Tibial nerve (tissue), 4 donors: Measurements from ENCODE around the gene TBL3. TPM values are rescaled to one million over a fixed set of nuclear protein-coding genes. Genes with fewer than 3 reads are reported as not detected.

Experiments used
- DNase-seq, 2 donors: peaks; one replicate each; pipeline ENCODE4 v3.0.0-alpha.2; 2019; ENCODE audit warnings: low spot score in 2 of 2
- H3K27ac ChIP-seq, 4 donors: fragments of 200-600 bp; sonication (generic) in 3 of 4; one replicate each; pipeline ENCODE4 v1.5.1; 2017 to 2019; ENCODE audit warnings: mild to moderate bottlenecking in 1 of 4
- H3K27me3 ChIP-seq, 2 donors: fragments of 200-600 bp; sonication (generic) in 1 of 2; one replicate each; pipeline versions ENCODE4 v1.5.1 to v1.6.0; 2017 to 2019
- H3K36me3 ChIP-seq, 3 donors: fragments of 200-600 bp; sonication (generic); one replicate each; pipeline ENCODE4 v1.5.1; 2018 to 2019
- H3K4me1 ChIP-seq, 4 donors: fragments of 200-600 bp; sonication (generic) in 3 of 4; one replicate each; pipeline ENCODE4 v1.5.1; 2017 to 2019
- H3K4me3 ChIP-seq, 4 donors: fragments of 200-600 bp; sonication (generic) in 3 of 4; one replicate each; pipeline ENCODE4 v1.5.1; 2017 to 2019; ENCODE audit warnings: mild to moderate bottlenecking in 1 of 4, moderate library complexity in 1 of 4
- H3K9me3 ChIP-seq, 4 donors: fragments of 200-600 bp; sonication (generic) in 3 of 4; one replicate each; pipeline ENCODE4 v1.5.1; 2017 to 2019
- CTCF ChIP-seq, 5 experiments: fragments of 200-600 bp in 3 of 5; fragments of 450-650 bp in 2 of 5; sonication (generic) in 3 of 5; IDR thresholded peaks; one replicate each; pipeline ENCODE4 v1.5.1; 2016 to 2019; ENCODE audit warnings: antibody characterized with exemption in 5 of 5, mild to moderate bottlenecking in 3 of 5, moderate library complexity in 2 of 5
- EP300 ChIP-seq, 2 donors: sonication (generic); formaldehyde crosslinking; IDR thresholded peaks; one replicate each; pipeline ENCODE4 v1.6.1; 2017; ENCODE audit warnings: antibody characterized with exemption in 2 of 2, mild to moderate bottlenecking in 1 of 2
- POLR2A ChIP-seq, 2 donors: fragments of 450-650 bp; IDR thresholded peaks; one replicate each; pipeline ENCODE4 v1.6.1; 2017; ENCODE audit warnings: antibody characterized with exemption in 2 of 2, mild to moderate bottlenecking in 2 of 2, moderate library complexity in 2 of 2
- WGBS, 2 donors: methylation state at CpG; one replicate each; pipeline ENCODE4 v1.1.5; 2018; 5-methylcytosine and 5-hydroxymethylcytosine counted together
- total RNA-seq, 4 donors: library from RNA; depleted of rRNA; stranded (reverse); fragments of >200 nt; gene quantifications; one replicate each; pipeline ENCODE4 v1.1.0, GENCODE V29; 2016

The TBL3 gene
- total RNA-seq, 4 donors from 2014 or later = 37.6 to 70.8 (median 46.2) TPM

GRCh38 chr16:1941162-1942046 lies 30.4 kb upstream of the TBL3 start:
- DNase-seq = no peak
- TF ChIP-seq POLR2A (IDR thresholded peaks at IDR 0.05) (no peak), EP300 (IDR thresholded peaks at IDR 0.05) (no peak), CTCF (IDR thresholded peaks at IDR 0.05) (no peak)
- 84 to 85% methylated on average over 30 of the region's 30 CpGs for WGBS, 2 donors
- peaks cover 0 to 20% (median 10%) of the 10 kb centered on the region in 4 donors for H3K4me1 ChIP-seq
- peaks cover 0 to 47% (median 9%) of the 10 kb centered on the region in 3 donors for H3K36me3 ChIP-seq
- peak overlapping the region in 1 of 4 donors; percentile 62 for H3K4me3 ChIP-seq
- no peaks in the 10 kb centered on the region for H3K9me3 ChIP-seq
- H3K27me3 ChIP-seq = no peaks in the 10 kb centered on the region
- H3K27ac ChIP-seq = peak overlapping the region in 3 of 4 donors; percentile 79 to 91 (median 84)

GRCh38 chr16:1942047-1942809 lies 29.6 kb upstream of the TBL3 start:
- Histone ChIP-seq H3K27ac (peak overlapping the region in 3 of 4 donors; percentile 79 to 91 (median 84)), H3K9me3 (no peaks in the 10 kb centered on the region), H3K27me3 (no peaks in the 10 kb centered on the region), H3K4me3 (peak overlapping the region; percentile 62 to 92 (median 74)), H3K4me1 (peaks cover 0 to 20% (median 10%) of the 10 kb centered on the region in 4 donors), H3K36me3 (peaks cover 0 to 42% (median 9%) of the 10 kb centered on the region in 3 donors)
- TF ChIP-seq EP300 (IDR thresholded peaks at IDR 0.05) (no peak), POLR2A (IDR thresholded peaks at IDR 0.05) (no peak), CTCF (IDR thresholded peaks at IDR 0.05) (no peak)
- 10% methylated on average over 14 to 16 of the region's 17 CpGs for WGBS, 2 donors
- DNase-seq = no peak

GRCh38 chr16:1942810-1943726 lies 28.8 kb upstream of the TBL3 start, which contains the start of gene MSRB1:
MSRB1 (minus strand) TSS chr16:1943199; CDS start chr16:1943156, 43 bp downstream.
- Histone ChIP-seq H3K9me3 (no peaks in the 10 kb centered on the region), H3K27ac (peak within 1 kb of the TSS; percentile 56 to 91 (median 82)), H3K36me3 (peaks cover 0 to 34% (median 9%) of the 10 kb centered on the region in 3 donors), H3K4me3 (peak within 1 kb of the TSS; percentile 62 to 92 (median 74)), H3K27me3 (no peaks in the 10 kb centered on the region), H3K4me1 (peaks cover 0 to 20% (median 10%) of the 10 kb centered on the region in 4 donors)
- peak; percentile 100 for DNase-seq
- WGBS, 2 donors = 2 to 3% methylated on average over 37 to 54 of the region's 77 CpGs
- peak; percentile 85 to 92 for TF ChIP-seq EP300 (IDR thresholded peaks at IDR 0.05)
- TF ChIP-seq CTCF (IDR thresholded peaks at IDR 0.05) = peak in 1 of 5 experiments; percentile 7
- peak; percentile 62 to 87 for TF ChIP-seq POLR2A (IDR thresholded peaks at IDR 0.05)

- TF ChIP-seq POLR2A (IDR thresholded peaks at IDR 0.05) = no peak
- no peak for TF ChIP-seq EP300 (IDR thresholded peaks at IDR 0.05)
- TF ChIP-seq CTCF (IDR thresholded peaks at IDR 0.05) = no peak
- Histone ChIP-seq H3K4me3 (no peak overlapping the region), H3K36me3 (peaks cover 0 to 17% (median 0%) of the 10 kb centered on the region in 3 donors), H3K4me1 (peaks cover 0 to 20% (median 10%) of the 10 kb centered on the region in 4 donors), H3K27me3 (no peaks in the 10 kb centered on the region), H3K27ac (no peak overlapping the region), H3K9me3 (no peaks in the 10 kb centered on the region)
- WGBS, 2 donors = 84 to 86% methylated on average over 19 to 21 of the region's 21 CpGs
- DNase-seq = no peak
Measured at GRCh38 chr16:1944612-1945199, 27.1 kb upstream of the TBL3 start.
